IMR-90 (cell line): ENCODE measurements around the gene TMEM163.

Experiments used
- CEBPB ChIP-seq: IDR thresholded peaks from 2 replicates; pipeline ENCODE4 v1.6.1; 2012; ENCODE audit warnings: low read depth, low read length, improper control_type of control experiment
- CTCF ChIP-seq: conservative IDR thresholded peaks from 2 replicates; pipeline ENCODE4 v1.5.1; 2012; ENCODE audit warnings: mild to moderate bottlenecking, low read depth, low read length, improper control_type of control experiment
- ELK1 ChIP-seq: fragments of 150-350 bp; IDR thresholded peaks from 2 replicates; pipeline ENCODE4 v1.6.1; 2016; ENCODE audit warnings: low read depth, mild to moderate bottlenecking, low read length, moderate library complexity, borderline replicate concordance
- FOS ChIP-seq: fragments of 150-350 bp; IDR thresholded peaks from 2 replicates; pipeline ENCODE4 v1.6.1; 2016; ENCODE audit warnings: low read depth, low read length
- MAFK ChIP-seq: IDR thresholded peaks from 2 replicates; pipeline ENCODE4 v1.6.1; 2012; ENCODE audit warnings: low read depth, low read length, improper control_type of control experiment
- MXI1 ChIP-seq: IDR thresholded peaks from 2 replicates; pipeline ENCODE4 v1.6.1; 2012; ENCODE audit warnings: low read depth, mild to moderate bottlenecking, low read length, moderate library complexity, borderline replicate concordance
- NFE2L2 ChIP-seq: fragments of 150-350 bp; IDR thresholded peaks from 2 replicates; pipeline ENCODE4 v1.6.1; 2016; ENCODE audit warnings: low read depth, mild to moderate bottlenecking, low read length
- POLR2A ChIP-seq: IDR thresholded peaks from 2 replicates; pipeline ENCODE4 v1.6.1; 2012; ENCODE audit warnings: mild to moderate bottlenecking, low read depth, low read length
- RAD21 ChIP-seq: IDR thresholded peaks from 2 replicates; pipeline ENCODE4 v1.6.1; 2012; ENCODE audit warnings: low read length, improper control_type of control experiment
- RCOR1 ChIP-seq: IDR thresholded peaks from 2 replicates; pipeline ENCODE4 v1.6.1; 2012; ENCODE audit warnings: mild to moderate bottlenecking, low read length, improper control_type of control experiment; ENCODE audit not compliant: insufficient replicate concordance
- RFX5 ChIP-seq: IDR thresholded peaks from 2 replicates; pipeline ENCODE4 v1.8.0; 2012; ENCODE audit warnings: low read depth, mild to moderate bottlenecking, low read length, moderate library complexity
- SMC3 ChIP-seq: fragments of 150-350 bp; IDR thresholded peaks from 2 replicates; pipeline ENCODE4 v1.6.1; 2016; ENCODE audit warnings: low read depth, mild to moderate bottlenecking, antibody characterized with exemption, low read length, moderate library complexity
- USF2 ChIP-seq: fragments of 150-350 bp; IDR thresholded peaks from 2 replicates; pipeline ENCODE4 v1.6.1; 2017; ENCODE audit warnings: mild to moderate bottlenecking, antibody characterized with exemption, low read length, low read depth

DNA sequence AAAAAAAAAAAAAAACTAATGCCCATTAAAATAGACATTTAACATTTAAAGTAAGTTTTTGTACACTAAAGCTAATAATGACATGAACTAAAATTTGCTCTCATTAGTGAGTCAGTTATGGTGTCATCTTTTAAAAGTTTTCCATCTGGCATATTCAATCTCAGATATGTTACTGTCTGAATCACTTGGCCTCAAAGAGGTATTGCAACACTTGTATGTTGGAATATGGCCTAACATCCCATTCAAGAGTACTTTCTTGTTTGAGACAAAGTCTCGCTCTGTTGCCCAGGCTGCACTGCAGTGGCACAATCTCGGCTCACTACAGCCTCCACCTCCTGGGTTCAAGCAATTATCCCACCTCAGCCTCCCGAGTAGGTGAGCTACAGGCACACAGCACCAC is 169.7 kb downstream of the TMEM163 start:
- TF ChIP-seq ELK1 (no peak), CTCF (no peak), USF2 (no peak), CEBPB (peak; percentile 79), SMC3 (no peak), MAFK (no peak), POLR2A (no peak), NFE2L2 (no peak), RAD21 (no peak), RFX5 (no peak), MXI1 (no peak), FOS (no peak), RCOR1 (no peak)
